ENCODE results near the gene ZGLP1. TPM values are rescaled to one million over a fixed set of nuclear protein-coding genes. Genes with fewer than 3 reads are reported as not detected.
"Not testable (repeated sequence)": the region's sequence is repeated elsewhere in the genome, so short reads cannot be mapped to it uniquely, and the experiment has no call there.

The ZGLP1 gene
- total RNA-seq, 1 donor from 2014 or later: 6.8 TPM

GRCh38 chr19:10285393-10285792 is 24.2 kb downstream of the ZGLP1 start:
- H3K4me3 Mint-ChIP-seq (ENCODE audit: unreplicated experiment): no peak overlapping the region
- peaks cover 13% of the 10 kb centered on the region for H3K36me3 Mint-ChIP-seq (ENCODE audit: unreplicated experiment)
- no peak for DNase-seq (ENCODE audit: extremely low spot score, unreplicated experiment)
- TF ChIP-seq, protein P1, sequence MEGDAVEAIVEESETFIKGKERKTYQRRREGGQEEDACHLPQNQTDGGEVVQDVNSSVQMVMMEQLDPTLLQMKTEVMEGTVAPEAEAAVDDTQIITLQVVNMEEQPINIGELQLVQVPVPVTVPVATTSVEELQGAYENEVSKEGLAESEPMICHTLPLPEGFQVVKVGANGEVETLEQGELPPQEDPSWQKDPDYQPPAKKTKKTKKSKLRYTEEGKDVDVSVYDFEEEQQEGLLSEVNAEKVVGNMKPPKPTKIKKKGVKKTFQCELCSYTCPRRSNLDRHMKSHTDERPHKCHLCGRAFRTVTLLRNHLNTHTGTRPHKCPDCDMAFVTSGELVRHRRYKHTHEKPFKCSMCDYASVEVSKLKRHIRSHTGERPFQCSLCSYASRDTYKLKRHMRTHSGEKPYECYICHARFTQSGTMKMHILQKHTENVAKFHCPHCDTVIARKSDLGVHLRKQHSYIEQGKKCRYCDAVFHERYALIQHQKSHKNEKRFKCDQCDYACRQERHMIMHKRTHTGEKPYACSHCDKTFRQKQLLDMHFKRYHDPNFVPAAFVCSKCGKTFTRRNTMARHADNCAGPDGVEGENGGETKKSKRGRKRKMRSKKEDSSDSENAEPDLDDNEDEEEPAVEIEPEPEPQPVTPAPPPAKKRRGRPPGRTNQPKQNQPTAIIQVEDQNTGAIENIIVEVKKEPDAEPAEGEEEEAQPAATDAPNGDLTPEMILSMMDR (IDR thresholded peaks at IDR 0.05): no peak
- H3K27me3 Mint-ChIP-seq (ENCODE audit: unreplicated experiment): peaks cover 16% of the 10 kb centered on the region
- H3K27ac Mint-ChIP-seq (ENCODE audit: unreplicated experiment): no peak overlapping the region
- no peaks in the 10 kb centered on the region for H3K9me3 Mint-ChIP-seq (ENCODE audit: unreplicated experiment)
- H3K4me1 Mint-ChIP-seq (ENCODE audit: unreplicated experiment): peaks cover 18% of the 10 kb centered on the region

GRCh38 chr19:10284960-10285278 is 24.7 kb downstream of the ZGLP1 start:
- Mint-ChIP-seq H3K27me3 (ENCODE audit: unreplicated experiment) (peaks cover 11% of the 10 kb centered on the region), H3K4me1 (ENCODE audit: unreplicated experiment) (peaks cover 13% of the 10 kb centered on the region), H3K9me3 (ENCODE audit: unreplicated experiment) (no peaks in the 10 kb centered on the region), H3K4me3 (ENCODE audit: unreplicated experiment) (no peak overlapping the region), H3K27ac (ENCODE audit: unreplicated experiment) (no peak overlapping the region), H3K36me3 (ENCODE audit: unreplicated experiment) (peaks cover 14% of the 10 kb centered on the region)
- DNase-seq (ENCODE audit: extremely low spot score, unreplicated experiment): no peak
- TF ChIP-seq, protein P1 (IDR thresholded peaks at IDR 0.05): no peak

DNA sequence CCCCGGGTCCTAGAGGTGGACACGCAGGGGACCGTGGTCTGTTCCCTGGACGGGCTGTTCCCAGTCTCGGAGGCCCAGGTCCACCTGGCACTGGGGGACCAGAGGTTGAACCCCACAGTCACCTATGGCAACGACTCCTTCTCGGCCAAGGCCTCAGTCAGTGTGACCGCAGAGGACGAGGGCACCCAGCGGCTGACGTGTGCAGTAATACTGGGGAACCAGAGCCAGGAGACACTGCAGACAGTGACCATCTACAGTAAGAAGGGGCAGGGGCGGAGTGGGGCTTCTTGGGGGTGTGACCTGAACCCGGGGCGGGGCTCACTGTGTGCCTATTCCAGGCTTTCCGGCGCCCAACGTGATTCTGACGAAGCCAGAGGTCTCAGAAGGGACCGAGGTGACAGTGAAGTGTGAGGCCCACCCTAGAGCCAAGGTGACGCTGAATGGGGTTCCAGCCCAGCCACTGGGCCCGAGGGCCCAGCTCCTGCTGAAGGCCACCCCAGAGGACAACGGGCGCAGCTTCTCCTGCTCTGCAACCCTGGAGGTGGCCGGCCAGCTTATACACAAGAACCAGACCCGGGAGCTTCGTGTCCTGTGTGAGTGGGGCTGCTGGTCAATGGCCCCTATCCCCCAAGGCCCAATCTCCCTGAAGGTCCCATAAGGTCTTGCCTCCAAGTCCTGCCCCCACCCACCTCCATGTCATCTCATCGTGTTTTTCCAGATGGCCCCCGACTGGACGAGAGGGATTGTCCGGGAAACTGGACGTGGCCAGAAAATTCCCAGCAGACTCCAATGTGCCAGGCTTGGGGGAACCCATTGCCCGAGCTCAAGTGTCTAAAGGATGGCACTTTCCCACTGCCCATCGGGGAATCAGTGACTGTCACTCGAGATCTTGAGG is 25.3 kb downstream of the ZGLP1 start:
- DNase-seq (ENCODE audit: extremely low spot score, unreplicated experiment): no peak
- no peaks in the 10 kb centered on the region for H3K9me3 Mint-ChIP-seq (ENCODE audit: unreplicated experiment)
- TF ChIP-seq, protein P1 (IDR thresholded peaks at IDR 0.05): no peak
- peaks cover 11% of the 10 kb centered on the region for H3K27me3 Mint-ChIP-seq (ENCODE audit: unreplicated experiment)
- no peak overlapping the region for H3K4me3 Mint-ChIP-seq (ENCODE audit: unreplicated experiment)
- H3K4me1 Mint-ChIP-seq (ENCODE audit: unreplicated experiment): peaks cover 12% of the 10 kb centered on the region
- peaks cover 17% of the 10 kb centered on the region for H3K36me3 Mint-ChIP-seq (ENCODE audit: unreplicated experiment)
- H3K27ac Mint-ChIP-seq (ENCODE audit: unreplicated experiment): no peak overlapping the region

DNA sequence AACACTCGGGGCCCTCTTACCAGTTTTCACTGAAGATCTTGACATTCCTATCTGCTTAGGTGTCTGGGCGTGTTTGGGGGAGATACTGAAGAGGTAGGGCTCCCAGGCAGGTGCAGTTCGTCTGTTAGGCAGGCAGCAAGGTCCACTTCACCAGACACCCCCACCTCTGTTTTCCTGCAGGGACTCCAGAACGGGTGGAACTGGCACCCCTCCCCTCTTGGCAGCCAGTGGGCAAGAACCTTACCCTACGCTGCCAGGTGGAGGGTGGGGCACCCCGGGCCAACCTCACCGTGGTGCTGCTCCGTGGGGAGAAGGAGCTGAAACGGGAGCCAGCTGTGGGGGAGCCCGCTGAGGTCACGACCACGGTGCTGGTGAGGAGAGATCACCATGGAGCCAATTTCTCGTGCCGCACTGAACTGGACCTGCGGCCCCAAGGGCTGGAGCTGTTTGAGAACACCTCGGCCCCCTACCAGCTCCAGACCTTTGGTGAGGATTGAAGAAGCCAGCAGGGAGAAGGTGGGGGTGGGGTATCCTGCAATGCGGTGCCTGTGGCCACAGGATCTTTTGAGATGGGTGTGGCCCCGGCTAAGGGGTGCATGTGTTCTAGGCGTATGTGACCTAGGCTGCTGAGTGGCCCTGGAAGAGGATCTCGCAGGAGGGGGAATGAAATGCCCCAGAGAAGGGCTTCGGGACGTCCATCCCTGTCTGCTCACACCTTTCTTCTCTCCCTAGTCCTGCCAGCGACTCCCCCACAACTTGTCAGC is 26.1 kb downstream of the ZGLP1 start:
- no peak overlapping the region for H3K27ac Mint-ChIP-seq (ENCODE audit: unreplicated experiment)
- TF ChIP-seq, protein P1 (IDR thresholded peaks at IDR 0.05): no peak
- no peak overlapping the region for H3K4me3 Mint-ChIP-seq (ENCODE audit: unreplicated experiment)
- no peaks in the 10 kb centered on the region for H3K9me3 Mint-ChIP-seq (ENCODE audit: unreplicated experiment)
- peaks cover 6% of the 10 kb centered on the region for H3K27me3 Mint-ChIP-seq (ENCODE audit: unreplicated experiment)
- DNase-seq (ENCODE audit: extremely low spot score, unreplicated experiment): no peak
- H3K4me1 Mint-ChIP-seq (ENCODE audit: unreplicated experiment): peaks cover 4% of the 10 kb centered on the region
- peaks cover 20% of the 10 kb centered on the region for H3K36me3 Mint-ChIP-seq (ENCODE audit: unreplicated experiment)

- H3K36me3 Mint-ChIP-seq (ENCODE audit: unreplicated experiment): peaks cover 20% of the 10 kb centered on the region
- H3K9me3 Mint-ChIP-seq (ENCODE audit: unreplicated experiment); H3K27ac Mint-ChIP-seq (ENCODE audit: unreplicated experiment); H3K4me1 Mint-ChIP-seq (ENCODE audit: unreplicated experiment); H3K27me3 Mint-ChIP-seq (ENCODE audit: unreplicated experiment); DNase-seq (ENCODE audit: extremely low spot score, unreplicated experiment); H3K4me3 Mint-ChIP-seq (ENCODE audit: unreplicated experiment): not testable (repeated sequence)
Observed at GRCh38 chr19:10282043-10282442, 27.6 kb downstream of the ZGLP1 start.

Measured in osteocyte (in vitro differentiated cells).